Muscle of back (tissue), 11 donors: ENCODE data around the gene CABLES2. TPM values are rescaled to one million over a fixed set of nuclear protein-coding genes. Genes with fewer than 3 reads are reported as not detected.

Source experiments
- DNase-seq, 3 donors: peaks; one replicate each; pipeline versions ENCODE4 v3.0.0 to v3.0.0-alpha.2; 2013
- polyA plus RNA-seq, 10 donors: library from polyadenylated mRNA; unstranded; fragments of 120-200 nt; gene quantifications; one replicate each; pipeline ENCODE4 v1.2.1, GENCODE V29; 2013; ENCODE audit not compliant: insufficient read length in 10 of 10

Gene CABLES2
- polyA plus RNA-seq, 10 donors, result 4.0 to 8.0 (median 5.2) TPM

- no peak for DNase-seq
Observed at GRCh38 chr20:62418709-62419487, 11.8 kb upstream of the CABLES2 start.

GRCh38 chr20:62417981-62418708 is 11.1 kb upstream of the CABLES2 start:
- no peak for DNase-seq

- no peak for DNase-seq
Observed at GRCh38 chr20:62416651-62417637, 9.9 kb upstream of the CABLES2 start.

- no peak for DNase-seq
Observed at GRCh38 chr20:62415354-62416111, 8.4 kb upstream of the CABLES2 start.

GRCh38 chr20:62413896-62414481 is 6.9 kb upstream of the CABLES2 start:
- no peak for DNase-seq

- DNase-seq, result no peak
Observed at GRCh38 chr20:62413025-62413570, 6.0 kb upstream of the CABLES2 start.

- DNase-seq, result no peak
Observed at GRCh38 chr20:62412194-62413024, 5.3 kb upstream of the CABLES2 start.

GRCh38 chr20:62411479-62412193 is 4.6 kb upstream of the CABLES2 start:
- DNase-seq, result no peak

GRCh38 chr20:62410746-62411478 is 3.8 kb upstream of the CABLES2 start:
- no peak for DNase-seq

- DNase-seq, result peak in 1 of 3 donors; percentile 48
Observed at GRCh38 chr20:62409931-62410745, 3.1 kb upstream of the CABLES2 start.

- no peak for DNase-seq
Observed at GRCh38 chr20:62409086-62409853, 2.2 kb upstream of the CABLES2 start.

- peak in 1 of 3 donors; percentile 31 for DNase-seq
Observed at GRCh38 chr20:62408640-62409039, 1.6 kb upstream of the CABLES2 start.

- DNase-seq, result no peak
Observed at GRCh38 chr20:62408055-62408454, 970 bp upstream of the CABLES2 start.

GRCh38 chr20:62406635-62407176 is 379 bp downstream of the CABLES2 start:
- peak in 1 of 3 donors; percentile 26 for DNase-seq

- DNase-seq, result no peak
Observed at GRCh38 chr20:62405981-62406513, 1.0 kb downstream of the CABLES2 start.
